IgD-negative memory B cell (primary cell): ENCODE measurements around the gene CA12. TPM values are rescaled to one million over a fixed set of nuclear protein-coding genes. Genes with fewer than 3 reads are reported as not detected.

Experiments
- H3K27ac Mint-ChIP-seq, 3 donors: one replicate each; pipeline ENCODE4 v1.8.0; 2020 to 2022; ENCODE audit warnings: mild to moderate bottlenecking in 3 of 3, mixed read lengths in 3 of 3, moderate library complexity in 1 of 3
- H3K27me3 Mint-ChIP-seq: one replicate; pipeline ENCODE4 v1.8.0; 2021; ENCODE audit warnings: mixed read lengths
- H3K36me3 Mint-ChIP-seq: one replicate; pipeline ENCODE4 v1.8.0; 2020; ENCODE audit warnings: mild to moderate bottlenecking, mixed read lengths
- H3K4me1 Mint-ChIP-seq, 3 donors: one replicate each; pipeline ENCODE4 v1.8.0; 2020 to 2022; ENCODE audit warnings: mixed read lengths in 3 of 3, mild to moderate bottlenecking in 1 of 3
- H3K4me3 Mint-ChIP-seq, 4 donors: one replicate each; pipeline ENCODE4 v1.8.0; 2020 to 2022; ENCODE audit warnings: mild to moderate bottlenecking in 4 of 4, mixed read lengths in 4 of 4, moderate library complexity in 3 of 4
- H3K9me3 Mint-ChIP-seq, 3 donors: one replicate each; pipeline ENCODE4 v1.8.0; 2020 to 2021; ENCODE audit warnings: mixed read lengths in 3 of 3, mild to moderate bottlenecking in 1 of 3
- polyA plus RNA-seq: library from polyadenylated mRNA; unstranded; fragments of 300-500 nt; fragmentation: Illumina TruSeq; gene quantifications from one replicate; pipeline ENCODE4 v1.2.3, GENCODE V29; 2021

The CA12 gene
- polyA plus RNA-seq, 1 donor from 2014 or later: not detected

GRCh38 chr15:63390689-63391088 is 9.0 kb upstream of the CA12 start:
- no peak overlapping the region for H3K27ac Mint-ChIP-seq
- peaks cover 3% of the 10 kb centered on the region for H3K36me3 Mint-ChIP-seq
- peaks cover 0 to 5% (median 3%) of the 10 kb centered on the region in 3 donors for H3K9me3 Mint-ChIP-seq
- H3K4me3 Mint-ChIP-seq: no peak overlapping the region
- peaks cover 33% of the 10 kb centered on the region for H3K27me3 Mint-ChIP-seq
- H3K4me1 Mint-ChIP-seq: peaks cover 0 to 2% (median 0%) of the 10 kb centered on the region in 3 donors

GRCh38 chr15:63389902-63390670 is 8.4 kb upstream of the CA12 start:
- Mint-ChIP-seq H3K27ac (no peak overlapping the region), H3K4me3 (no peak overlapping the region), H3K27me3 (peaks cover 28% of the 10 kb centered on the region), H3K9me3 (peaks cover 0 to 5% (median 3%) of the 10 kb centered on the region in 3 donors), H3K4me1 (peaks cover 0 to 2% (median 0%) of the 10 kb centered on the region in 3 donors), H3K36me3 (peaks cover 3% of the 10 kb centered on the region)

- Mint-ChIP-seq H3K4me3 (no peak overlapping the region), H3K4me1 (peaks cover 0 to 2% (median 0%) of the 10 kb centered on the region in 3 donors), H3K9me3 (peaks cover 0 to 5% (median 3%) of the 10 kb centered on the region in 3 donors), H3K36me3 (peaks cover 3% of the 10 kb centered on the region), H3K27me3 (peaks cover 33% of the 10 kb centered on the region), H3K27ac (no peak overlapping the region)
These were observed 6.9 kb upstream of the CA12 start for GRCh38 chr15:63388511-63388910.

- H3K36me3 Mint-ChIP-seq: peaks cover 3% of the 10 kb centered on the region
- peaks cover 37% of the 10 kb centered on the region for H3K27me3 Mint-ChIP-seq
- no peak overlapping the region for H3K27ac Mint-ChIP-seq
- H3K9me3 Mint-ChIP-seq: peaks cover 0 to 5% (median 3%) of the 10 kb centered on the region in 3 donors
- no peak overlapping the region for H3K4me3 Mint-ChIP-seq
- H3K4me1 Mint-ChIP-seq: peaks cover 0 to 2% (median 0%) of the 10 kb centered on the region in 3 donors
These were observed 6.3 kb upstream of the CA12 start for GRCh38 chr15:63387748-63388493.

- H3K27me3 Mint-ChIP-seq: peaks cover 45% of the 10 kb centered on the region
- H3K27ac Mint-ChIP-seq: no peak overlapping the region
- H3K36me3 Mint-ChIP-seq: peaks cover 3% of the 10 kb centered on the region
- H3K4me3 Mint-ChIP-seq: no peak overlapping the region
- H3K4me1 Mint-ChIP-seq: peaks cover 3 to 8% (median 7%) of the 10 kb centered on the region in 3 donors
- peaks cover 0 to 5% (median 3%) of the 10 kb centered on the region in 3 donors for H3K9me3 Mint-ChIP-seq
These were observed 4.4 kb upstream of the CA12 start for GRCh38 chr15:63385911-63386531.

GRCh38 chr15:63384906-63385305 is 3.3 kb upstream of the CA12 start:
- Mint-ChIP-seq H3K27me3 (peaks cover 40% of the 10 kb centered on the region), H3K9me3 (peaks cover 0 to 5% (median 3%) of the 10 kb centered on the region in 3 donors), H3K27ac (no peak overlapping the region), H3K4me3 (no peak overlapping the region), H3K4me1 (peaks cover 3 to 10% (median 9%) of the 10 kb centered on the region in 3 donors), H3K36me3 (peaks cover 3% of the 10 kb centered on the region)

- peaks cover 0 to 5% (median 3%) of the 10 kb centered on the region in 3 donors for H3K9me3 Mint-ChIP-seq
- no peak overlapping the region for H3K4me3 Mint-ChIP-seq
- H3K27ac Mint-ChIP-seq: no peak overlapping the region
- peaks cover 3% of the 10 kb centered on the region for H3K36me3 Mint-ChIP-seq
- H3K27me3 Mint-ChIP-seq: peaks cover 37% of the 10 kb centered on the region
- H3K4me1 Mint-ChIP-seq: peaks cover 3 to 10% (median 9%) of the 10 kb centered on the region in 3 donors
These were observed 1.5 kb upstream of the CA12 start for GRCh38 chr15:63382966-63383710.

- peaks cover 38% of the 10 kb centered on the region for H3K27me3 Mint-ChIP-seq
- H3K27ac Mint-ChIP-seq: no peak overlapping the region
- H3K36me3 Mint-ChIP-seq: peaks cover 2% of the 10 kb centered on the region
- peaks cover 3 to 10% (median 9%) of the 10 kb centered on the region in 3 donors for H3K4me1 Mint-ChIP-seq
- H3K9me3 Mint-ChIP-seq: peaks cover 0 to under 1% (median 0%) of the 10 kb centered on the region in 3 donors
- H3K4me3 Mint-ChIP-seq: no peak overlapping the region
These were observed 801 bp downstream of the CA12 start for GRCh38 chr15:63380808-63381282.

GRCh38 chr15:63380151-63380807 is 1.4 kb downstream of the CA12 start:
- Mint-ChIP-seq H3K36me3 (no peaks in the 10 kb centered on the region), H3K9me3 (no peaks in the 10 kb centered on the region), H3K4me3 (no peak overlapping the region), H3K4me1 (peaks cover 3 to 14% (median 9%) of the 10 kb centered on the region in 3 donors), H3K27me3 (peaks cover 38% of the 10 kb centered on the region), H3K27ac (no peak overlapping the region)

- no peak overlapping the region for H3K27ac Mint-ChIP-seq
- no peak overlapping the region for H3K4me3 Mint-ChIP-seq
- H3K27me3 Mint-ChIP-seq: peaks cover 38% of the 10 kb centered on the region
- H3K36me3 Mint-ChIP-seq: peaks cover 2% of the 10 kb centered on the region
- no peaks in the 10 kb centered on the region for H3K9me3 Mint-ChIP-seq
- peaks cover 3 to 16% (median 9%) of the 10 kb centered on the region in 3 donors for H3K4me1 Mint-ChIP-seq
These were observed 2.0 kb downstream of the CA12 start for GRCh38 chr15:63379492-63380150.

- Mint-ChIP-seq H3K36me3 (peaks cover 2% of the 10 kb centered on the region), H3K4me1 (peaks cover 3 to 18% (median 9%) of the 10 kb centered on the region in 3 donors), H3K9me3 (no peaks in the 10 kb centered on the region), H3K4me3 (no peak overlapping the region), H3K27ac (no peak overlapping the region), H3K27me3 (peaks cover 32% of the 10 kb centered on the region)
These were observed 2.7 kb downstream of the CA12 start for GRCh38 chr15:63378946-63379345.

- Mint-ChIP-seq H3K27ac (no peak overlapping the region), H3K4me1 (peaks cover 0 to 8% (median 0%) of the 10 kb centered on the region in 3 donors), H3K36me3 (peaks cover 2% of the 10 kb centered on the region), H3K9me3 (no peaks in the 10 kb centered on the region), H3K4me3 (no peak overlapping the region), H3K27me3 (peaks cover 4% of the 10 kb centered on the region)
These were observed 6.7 kb downstream of the CA12 start for GRCh38 chr15:63374686-63375520.
